Spleen (tissue), 7 donors: Measurements from ENCODE around the gene SLC38A8.

ENCODE experiments used
- POLR2A ChIP-seq, 3 donors: fragments of 450-650 bp; IDR thresholded peaks; one replicate each; pipeline ENCODE4 v1.5.1; 2017; ENCODE audit warnings: antibody characterized with exemption in 3 of 3, mild to moderate bottlenecking in 1 of 3
- POLR2AphosphoS5 ChIP-seq, 3 donors: sonication (generic); formaldehyde crosslinking; IDR thresholded peaks; one replicate each; pipeline ENCODE4 v1.5.1; 2017; ENCODE audit warnings: antibody characterized with exemption in 3 of 3
- TF ChIP-seq, protein P1 (sequence below), 11 experiments: fragments of 200-600 bp in 7 of 11; fragments of 450-650 bp in 4 of 11; sonication (generic) in 4 of 11; IDR thresholded peaks in 8 of 11; conservative IDR thresholded peaks in 3 of 11; 1 replicate in 7 of 11; 2 replicates in 4 of 11; pipeline versions ENCODE4 v1.4.0 to v1.8.0; 2016 to 2021; ENCODE audit warnings: antibody characterized with exemption in 11 of 11, inconsistent platforms in 4 of 11, mild to moderate bottlenecking in 1 of 11
- donor health status: DM: no; HTN: no; CAD: no; lungs with moderate emphysema.
- donor health status: DM: no; HTN: no; CAD: no.
- donor health status: DM: no; HTN: no; CAD: no.

DNA sequence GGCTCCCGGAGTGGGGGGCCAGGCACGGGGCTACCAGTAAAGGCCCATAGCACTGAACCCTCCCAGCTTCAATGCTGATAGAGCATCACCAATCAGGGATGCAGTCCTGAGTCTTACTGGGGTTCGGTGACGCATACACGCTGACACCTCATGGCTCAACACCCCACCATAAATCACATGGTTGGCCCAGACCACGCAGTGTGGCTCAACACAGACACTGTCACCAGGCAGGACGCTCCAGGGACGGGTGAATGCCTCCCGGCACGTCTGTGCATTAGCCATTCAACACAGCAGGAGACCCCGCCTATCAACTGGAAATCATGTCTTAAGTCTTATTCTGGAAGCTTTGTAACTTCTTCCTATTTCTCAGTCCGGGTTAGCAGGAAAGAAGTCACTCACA, 39.6 kb downstream of the SLC38A8 start:
- TF ChIP-seq, protein P1, sequence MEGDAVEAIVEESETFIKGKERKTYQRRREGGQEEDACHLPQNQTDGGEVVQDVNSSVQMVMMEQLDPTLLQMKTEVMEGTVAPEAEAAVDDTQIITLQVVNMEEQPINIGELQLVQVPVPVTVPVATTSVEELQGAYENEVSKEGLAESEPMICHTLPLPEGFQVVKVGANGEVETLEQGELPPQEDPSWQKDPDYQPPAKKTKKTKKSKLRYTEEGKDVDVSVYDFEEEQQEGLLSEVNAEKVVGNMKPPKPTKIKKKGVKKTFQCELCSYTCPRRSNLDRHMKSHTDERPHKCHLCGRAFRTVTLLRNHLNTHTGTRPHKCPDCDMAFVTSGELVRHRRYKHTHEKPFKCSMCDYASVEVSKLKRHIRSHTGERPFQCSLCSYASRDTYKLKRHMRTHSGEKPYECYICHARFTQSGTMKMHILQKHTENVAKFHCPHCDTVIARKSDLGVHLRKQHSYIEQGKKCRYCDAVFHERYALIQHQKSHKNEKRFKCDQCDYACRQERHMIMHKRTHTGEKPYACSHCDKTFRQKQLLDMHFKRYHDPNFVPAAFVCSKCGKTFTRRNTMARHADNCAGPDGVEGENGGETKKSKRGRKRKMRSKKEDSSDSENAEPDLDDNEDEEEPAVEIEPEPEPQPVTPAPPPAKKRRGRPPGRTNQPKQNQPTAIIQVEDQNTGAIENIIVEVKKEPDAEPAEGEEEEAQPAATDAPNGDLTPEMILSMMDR (IDR thresholded peaks at IDR 0.05 in 8 of 11, conservative IDR thresholded peaks at IDR 0.05 in 3 of 11), result no peak
- TF ChIP-seq POLR2A (IDR thresholded peaks at IDR 0.05), result no peak
- no peak for TF ChIP-seq POLR2AphosphoS5 (IDR thresholded peaks at IDR 0.05)
